ENCODE measurements around the gene ZNF254. TPM values are rescaled to one million over a fixed set of nuclear protein-coding genes. Genes with fewer than 3 reads are reported as not detected.

Gene ZNF254
- total RNA-seq, 1 experiment from 2014 or later, result 26.6 TPM

DNA sequence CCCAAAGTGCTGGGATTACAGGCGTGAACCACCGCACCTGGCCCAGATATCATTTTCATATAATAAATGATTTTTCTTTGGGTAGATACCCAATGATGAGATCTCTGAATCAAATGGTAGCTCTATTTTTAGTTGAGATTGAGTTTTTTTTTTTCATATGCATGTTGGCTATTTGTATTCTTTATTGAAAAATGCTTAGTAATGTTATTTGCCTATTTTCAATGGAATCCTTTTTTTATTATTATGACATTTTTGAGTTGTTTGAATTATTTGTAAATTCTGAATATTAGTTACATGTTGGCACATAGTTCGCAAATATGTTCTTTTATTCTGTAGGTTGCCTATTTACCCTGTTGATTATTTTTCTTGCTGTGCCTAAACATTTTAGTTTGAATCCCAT, 55.8 kb downstream of the ZNF254 start:
- H3K23me2 ChIP-seq (ENCODE audit: insufficient read length, low read depth, low read length, poor library complexity, severe bottlenecking), result no peaks in the 10 kb centered on the region
- no peaks in the 10 kb centered on the region for H3K27me3 ChIP-seq (ENCODE audit: insufficient read depth, low read length)
- H2BK15ac ChIP-seq (ENCODE audit: low read depth, low read length), result no peak overlapping the region
- TF ChIP-seq, protein P1, sequence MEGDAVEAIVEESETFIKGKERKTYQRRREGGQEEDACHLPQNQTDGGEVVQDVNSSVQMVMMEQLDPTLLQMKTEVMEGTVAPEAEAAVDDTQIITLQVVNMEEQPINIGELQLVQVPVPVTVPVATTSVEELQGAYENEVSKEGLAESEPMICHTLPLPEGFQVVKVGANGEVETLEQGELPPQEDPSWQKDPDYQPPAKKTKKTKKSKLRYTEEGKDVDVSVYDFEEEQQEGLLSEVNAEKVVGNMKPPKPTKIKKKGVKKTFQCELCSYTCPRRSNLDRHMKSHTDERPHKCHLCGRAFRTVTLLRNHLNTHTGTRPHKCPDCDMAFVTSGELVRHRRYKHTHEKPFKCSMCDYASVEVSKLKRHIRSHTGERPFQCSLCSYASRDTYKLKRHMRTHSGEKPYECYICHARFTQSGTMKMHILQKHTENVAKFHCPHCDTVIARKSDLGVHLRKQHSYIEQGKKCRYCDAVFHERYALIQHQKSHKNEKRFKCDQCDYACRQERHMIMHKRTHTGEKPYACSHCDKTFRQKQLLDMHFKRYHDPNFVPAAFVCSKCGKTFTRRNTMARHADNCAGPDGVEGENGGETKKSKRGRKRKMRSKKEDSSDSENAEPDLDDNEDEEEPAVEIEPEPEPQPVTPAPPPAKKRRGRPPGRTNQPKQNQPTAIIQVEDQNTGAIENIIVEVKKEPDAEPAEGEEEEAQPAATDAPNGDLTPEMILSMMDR (conservative IDR thresholded peaks at IDR 0.05), result no peak
- H3K79me2 ChIP-seq (ENCODE audit: insufficient read depth, low read length), result no peaks in the 10 kb centered on the region
- no peaks in the 10 kb centered on the region for H3K4me1 ChIP-seq (ENCODE audit: insufficient read depth, low read length)
- Mint-ChIP-seq H3K4me3 (no peak overlapping the region), H3K27me3 (ENCODE audit: low read depth) (no peaks in the 10 kb centered on the region), H3K27ac (no peak overlapping the region), H3K4me1 (peaks cover 0 to 1% of the 10 kb centered on the region in 2 experiments; a peak in 1 of 4 replicates), H3K36me3 (ENCODE audit: insufficient read depth in 1 of 3, low read depth in 3 of 3) (peaks cover 20 to 33% (median 23%) of the 10 kb centered on the region in 3 experiments), H3K9me3 (peaks cover 61 to 68% of the 10 kb centered on the region in 2 experiments)
- no peak overlapping the region for H4K8ac ChIP-seq (replicated peaks; ENCODE audit: insufficient read length, low read depth, low read length)
- no peak overlapping the region for H3K27ac ChIP-seq (ENCODE audit: insufficient read length, low read depth, low read length)
- no peaks in the 10 kb centered on the region for H4K20me1 ChIP-seq (ENCODE audit: control insufficient read depth, insufficient read depth, insufficient read length)
- H4K5ac ChIP-seq (ENCODE audit: insufficient read length, low read depth, low read length), result no peak overlapping the region
- no peak overlapping the region for H3K4ac ChIP-seq (ENCODE audit: low read depth, low read length)
- H3K9me3 ChIP-seq (ENCODE audit: control insufficient read depth, low read depth, low read length), result no peaks in the 10 kb centered on the region
- DNase-seq, result no peak
- no peak overlapping the region for H2BK5ac ChIP-seq (ENCODE audit: insufficient read length, low read length)
- no peak overlapping the region for H3K56ac ChIP-seq (ENCODE audit: insufficient read length, low read depth, low read length)
- no CpG with 5 or more reads among the region's 3 CpGs for WGBS (ENCODE audit: extremely low coverage, insufficient read length, low lambda C conversion rate)
- H3K79me1 ChIP-seq (ENCODE audit: insufficient read depth, low read depth, low read length, poor library complexity, severe bottlenecking), result no peaks in the 10 kb centered on the region
- H2AK5ac ChIP-seq (ENCODE audit: insufficient read length, low read length), result no peak overlapping the region
- H3K18ac ChIP-seq (ENCODE audit: insufficient read length, low read depth, low read length), result no peak overlapping the region
- no peak overlapping the region for H4K91ac ChIP-seq (ENCODE audit: insufficient read length, low read depth, low read length)
- H2BK12ac ChIP-seq (ENCODE audit: insufficient read length, low read depth, low read length), result no peak overlapping the region
- no peak overlapping the region for H2BK20ac ChIP-seq (ENCODE audit: low read depth, low read length, poor library complexity, severe bottlenecking)
- no peak overlapping the region for H3K4me2 ChIP-seq (ENCODE audit: insufficient read depth, insufficient read length, low read length)
- no peak overlapping the region for H3K14ac ChIP-seq (ENCODE audit: insufficient read depth, low read length)
- no peak overlapping the region for H2AFZ ChIP-seq (ENCODE audit: low read length)
- H2BK120ac ChIP-seq (ENCODE audit: low read depth, low read length, poor library complexity, severe bottlenecking), result no peak overlapping the region
- H3T11ph ChIP-seq (ENCODE audit: low read length), result no peak overlapping the region
- no peak overlapping the region for H3K23ac ChIP-seq (ENCODE audit: insufficient read length, low read depth, low read length)
- H3K9ac ChIP-seq (ENCODE audit: extremely low read depth, insufficient read length, low read length), result no peak overlapping the region

All from H9 (cell line).